Central memory CD8-positive, alpha-beta T cell (primary cell): ENCODE measurements around the gene ADORA1.
A peak's percentile ranks its signal among the peaks of the same experiment; 100 is the strongest.

ENCODE experiments used
- ATAC-seq: fragments of 150-1000 bp; cut with Tn5 transposase; replicated peaks from 2 replicates; pipeline ENCODE4 v1.10.0; 2022; ENCODE audit warnings: mild to moderate bottlenecking, moderate FRiP score, moderate number of reproducible peaks; ENCODE audit not compliant: poor library complexity, severe bottlenecking; ENCODE audit errors: extremely low read depth
- DNase-seq, 2 donors: peaks; one replicate each; pipeline ENCODE4 v3.0.0; 2021; ENCODE audit warnings: low spot score in 2 of 2
- H3K27ac Mint-ChIP-seq: one replicate; pipeline ENCODE4 v1.8.0; 2022; ENCODE audit warnings: low read depth, mild to moderate bottlenecking, moderate library complexity, mixed read lengths
- H3K27me3 Mint-ChIP-seq: one replicate; pipeline ENCODE4 v1.8.0; 2022; ENCODE audit warnings: mixed read lengths
- H3K36me3 Mint-ChIP-seq: one replicate; pipeline ENCODE4 v1.8.0; 2022; ENCODE audit warnings: mild to moderate bottlenecking, moderate library complexity, mixed read lengths; ENCODE audit not compliant: insufficient read depth
- H3K4me1 Mint-ChIP-seq: one replicate; pipeline ENCODE4 v1.8.0; 2022; ENCODE audit warnings: mixed read lengths
- H3K4me3 Mint-ChIP-seq: one replicate; pipeline ENCODE4 v1.8.0; 2022; ENCODE audit warnings: mild to moderate bottlenecking, moderate library complexity, mixed read lengths
- H3K9me3 Mint-ChIP-seq: one replicate; pipeline ENCODE4 v1.8.0; 2022; ENCODE audit warnings: mixed read lengths

Gene ADORA1

GRCh38 chr1:203172184-203173010, 44.9 kb downstream of the ADORA1 start:
- Mint-ChIP-seq H3K9me3 (no peaks in the 10 kb centered on the region), H3K27me3 (peaks cover 47% of the 10 kb centered on the region), H3K4me1 (no peaks in the 10 kb centered on the region), H3K27ac (no peak overlapping the region), H3K36me3 (no peaks in the 10 kb centered on the region), H3K4me3 (no peak overlapping the region)
- no peak for ATAC-seq
- DNase-seq, result peak in 1 of 2 donors; percentile 17

GRCh38 chr1:203173011-203173555, 45.6 kb downstream of the ADORA1 start:
- ATAC-seq (no peak), DNase-seq (no peak)
- Mint-ChIP-seq H3K4me3 (no peak overlapping the region), H3K27ac (no peak overlapping the region), H3K27me3 (peaks cover 48% of the 10 kb centered on the region), H3K4me1 (no peaks in the 10 kb centered on the region), H3K36me3 (no peaks in the 10 kb centered on the region), H3K9me3 (no peaks in the 10 kb centered on the region)

- H3K27ac Mint-ChIP-seq, result no peak overlapping the region
- no peaks in the 10 kb centered on the region for H3K4me1 Mint-ChIP-seq
- H3K4me3 Mint-ChIP-seq, result no peak overlapping the region
- peaks cover 53% of the 10 kb centered on the region for H3K27me3 Mint-ChIP-seq
- no peak for DNase-seq
- H3K9me3 Mint-ChIP-seq, result no peaks in the 10 kb centered on the region
- no peaks in the 10 kb centered on the region for H3K36me3 Mint-ChIP-seq
- no peak for ATAC-seq
Measured at GRCh38 chr1:203173566-203173965, 46.0 kb downstream of the ADORA1 start.

- Mint-ChIP-seq H3K36me3 (no peaks in the 10 kb centered on the region), H3K9me3 (no peaks in the 10 kb centered on the region), H3K27me3 (peaks cover 47% of the 10 kb centered on the region), H3K27ac (no peak overlapping the region), H3K4me3 (no peak overlapping the region), H3K4me1 (no peaks in the 10 kb centered on the region)
- no peak for ATAC-seq
- DNase-seq, result no peak
Measured at GRCh38 chr1:203174324-203174985, 46.9 kb downstream of the ADORA1 start.

- Mint-ChIP-seq H3K27ac (no peak within 1 kb of the TSS), H3K4me1 (no peaks in the 10 kb centered on the region)
Measured at GRCh38 chr1:203175237-203175826, 47.8 kb downstream of the ADORA1 start, which contains the start of gene MYBPH. TSS of gene MYBPH (minus strand) at chr1:203175826. CDS start at chr1:203175755, 71 bp downstream.

GRCh38 chr1:203175827-203176241, 48.3 kb downstream of the ADORA1 start:
- ATAC-seq, result no peak
- peaks cover 47% of the 10 kb centered on the region for H3K27me3 Mint-ChIP-seq
- no peaks in the 10 kb centered on the region for H3K9me3 Mint-ChIP-seq

More at GRCh38 chr1:203175237-203175826, 47.8 kb downstream of the ADORA1 start, which contains the start of gene MYBPH:
- H3K27me3 Mint-ChIP-seq, result peaks cover 47% of the 10 kb centered on the region
- no peaks in the 10 kb centered on the region for H3K9me3 Mint-ChIP-seq
- H3K36me3 Mint-ChIP-seq, result no peaks in the 10 kb centered on the region
- no peak within 1 kb of the TSS for H3K4me3 Mint-ChIP-seq
- DNase-seq (no peak), ATAC-seq (no peak)

GRCh38 chr1:203176273-203177035, 48.9 kb downstream of the ADORA1 start:
- Mint-ChIP-seq H3K27me3 (peaks cover 47% of the 10 kb centered on the region), H3K36me3 (no peaks in the 10 kb centered on the region)

More at GRCh38 chr1:203175827-203176241, 48.3 kb downstream of the ADORA1 start:
- no peak for DNase-seq
- Mint-ChIP-seq H3K4me1 (no peaks in the 10 kb centered on the region), H3K4me3 (no peak overlapping the region), H3K36me3 (no peaks in the 10 kb centered on the region), H3K27ac (no peak overlapping the region)

GRCh38 chr1:203177036-203177405, 49.5 kb downstream of the ADORA1 start:
- Mint-ChIP-seq H3K4me1 (no peaks in the 10 kb centered on the region), H3K27me3 (peaks cover 47% of the 10 kb centered on the region), H3K27ac (no peak overlapping the region), H3K9me3 (no peaks in the 10 kb centered on the region), H3K4me3 (no peak overlapping the region), H3K36me3 (no peaks in the 10 kb centered on the region)
- DNase-seq (no peak), ATAC-seq (no peak)

More at GRCh38 chr1:203176273-203177035, 48.9 kb downstream of the ADORA1 start:
- no peak for DNase-seq
- H3K4me3 Mint-ChIP-seq, result no peak overlapping the region
- ATAC-seq, result no peak
- H3K9me3 Mint-ChIP-seq, result no peaks in the 10 kb centered on the region
- no peak overlapping the region for H3K27ac Mint-ChIP-seq
- H3K4me1 Mint-ChIP-seq, result no peaks in the 10 kb centered on the region

- peaks cover 47% of the 10 kb centered on the region for H3K27me3 Mint-ChIP-seq
- no peak overlapping the region for H3K27ac Mint-ChIP-seq
- H3K9me3 Mint-ChIP-seq, result no peaks in the 10 kb centered on the region
- no peaks in the 10 kb centered on the region for H3K36me3 Mint-ChIP-seq
- no peak overlapping the region for H3K4me3 Mint-ChIP-seq
- DNase-seq, result no peak
- H3K4me1 Mint-ChIP-seq, result no peaks in the 10 kb centered on the region
- no peak for ATAC-seq
Measured at GRCh38 chr1:203177470-203178039, 50.0 kb downstream of the ADORA1 start.

GRCh38 chr1:203178083-203178482, 50.6 kb downstream of the ADORA1 start:
- H3K4me3 Mint-ChIP-seq, result no peak overlapping the region
- no peaks in the 10 kb centered on the region for H3K9me3 Mint-ChIP-seq
- peaks cover 47% of the 10 kb centered on the region for H3K27me3 Mint-ChIP-seq
- no peak overlapping the region for H3K27ac Mint-ChIP-seq
- ATAC-seq (no peak), DNase-seq (no peak)
- H3K4me1 Mint-ChIP-seq, result no peaks in the 10 kb centered on the region
- H3K36me3 Mint-ChIP-seq, result no peaks in the 10 kb centered on the region

- no peak overlapping the region for H3K27ac Mint-ChIP-seq
- H3K9me3 Mint-ChIP-seq, result no peaks in the 10 kb centered on the region
- ATAC-seq (no peak), DNase-seq (no peak)
- H3K4me3 Mint-ChIP-seq, result no peak overlapping the region
- no peaks in the 10 kb centered on the region for H3K4me1 Mint-ChIP-seq
- no peaks in the 10 kb centered on the region for H3K36me3 Mint-ChIP-seq
- peaks cover 40% of the 10 kb centered on the region for H3K27me3 Mint-ChIP-seq
Measured at GRCh38 chr1:203178821-203179666, 51.5 kb downstream of the ADORA1 start.
